GM10847 (cell line): ENCODE measurements around the gene JAKMIP1.

Experiments used
- POLR2A ChIP-seq: IDR thresholded peaks from 2 replicates; pipeline ENCODE4 v1.6.1; 2011; ENCODE audit not compliant: insufficient read length; ENCODE audit errors: extremely low read depth

Gene JAKMIP1

GRCh38 chr4:6155996-6156750 is 44.2 kb downstream of the JAKMIP1 start:
- no peak for TF ChIP-seq POLR2A

GRCh38 chr4:6154875-6155274 is 45.5 kb downstream of the JAKMIP1 start:
- TF ChIP-seq POLR2A: no peak

- no peak for TF ChIP-seq POLR2A
Measured at GRCh38 chr4:6153874-6154273, 46.5 kb downstream of the JAKMIP1 start.

- no peak for TF ChIP-seq POLR2A
Measured at GRCh38 chr4:6152869-6153705, 47.3 kb downstream of the JAKMIP1 start.

GRCh38 chr4:6150046-6150735 is 50.2 kb downstream of the JAKMIP1 start:
- TF ChIP-seq POLR2A: no peak

- TF ChIP-seq POLR2A: no peak
Measured at GRCh38 chr4:6148506-6149205, 51.7 kb downstream of the JAKMIP1 start.

GRCh38 chr4:6147441-6147840 is 52.9 kb downstream of the JAKMIP1 start:
- TF ChIP-seq POLR2A: no peak

GRCh38 chr4:6143603-6144181 is 56.7 kb downstream of the JAKMIP1 start:
- TF ChIP-seq POLR2A: no peak

- no peak for TF ChIP-seq POLR2A
Measured at GRCh38 chr4:6142935-6143602, 57.3 kb downstream of the JAKMIP1 start.

- no peak for TF ChIP-seq POLR2A
Measured at GRCh38 chr4:6142511-6142910, 57.8 kb downstream of the JAKMIP1 start.

GRCh38 chr4:6141554-6141953 is 58.8 kb downstream of the JAKMIP1 start:
- TF ChIP-seq POLR2A: no peak

- TF ChIP-seq POLR2A: no peak
Measured at GRCh38 chr4:6137747-6138135, 62.6 kb downstream of the JAKMIP1 start.

- no peak for TF ChIP-seq POLR2A
Measured at GRCh38 chr4:6137027-6137746, 63.2 kb downstream of the JAKMIP1 start.
